GM21447 (cell line): ENCODE measurements around the gene ELMOD3.
"Not testable (repeated sequence)": the region's sequence is repeated elsewhere in the genome, so short reads cannot be mapped to it uniquely, and the experiment has no call there.

Experiments used
- ATAC-seq: cut with Tn5 transposase; IDR thresholded peaks from one replicate; pipeline ENCODE4 v1.9.1; 2021; ENCODE audit not compliant: unreplicated experiment

Gene ELMOD3

DNA sequence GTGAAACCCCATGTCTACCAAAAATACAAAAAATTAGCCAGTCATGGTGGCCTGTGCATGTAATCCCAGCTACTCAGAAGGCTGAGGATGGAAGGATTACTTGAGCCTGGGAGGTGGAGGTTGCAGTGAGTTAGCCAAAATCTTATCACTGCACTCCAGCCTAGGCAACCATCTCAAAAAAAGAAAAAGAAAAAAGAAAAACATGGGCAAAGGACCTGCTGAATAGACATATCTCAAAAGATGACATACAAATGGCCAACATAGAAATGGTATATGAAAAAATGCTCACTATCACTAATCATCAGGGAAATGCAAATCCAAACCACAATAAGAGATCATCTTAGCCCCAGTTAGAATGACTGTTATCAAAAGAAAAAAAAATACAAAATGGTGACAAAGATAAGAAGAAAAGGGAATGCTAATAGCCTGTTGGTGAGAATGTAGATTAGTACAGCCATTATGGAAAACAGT, 25.4 kb upstream of the ELMOD3 start:
- no peak for ATAC-seq

DNA sequence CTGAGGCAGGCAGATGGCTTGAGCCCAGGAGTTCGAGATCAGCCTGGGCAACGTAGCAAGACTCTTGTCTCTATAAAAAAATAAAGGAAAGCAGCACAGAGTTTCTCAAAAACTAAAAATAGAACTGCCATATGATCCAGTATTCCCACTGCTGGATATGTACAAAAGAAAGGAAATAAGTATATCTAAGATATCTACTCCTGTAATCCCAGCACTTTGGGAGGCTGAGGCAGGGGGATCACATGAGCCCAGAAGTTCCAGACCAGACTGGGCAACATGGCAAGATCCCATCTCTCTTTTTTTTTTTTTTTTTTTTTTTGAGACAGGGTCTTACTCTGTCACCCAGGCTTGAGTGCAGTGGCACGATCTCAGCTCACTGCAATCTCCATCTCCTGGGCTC, 24.9 kb upstream of the ELMOD3 start:
- not testable (repeated sequence) for ATAC-seq

DNA sequence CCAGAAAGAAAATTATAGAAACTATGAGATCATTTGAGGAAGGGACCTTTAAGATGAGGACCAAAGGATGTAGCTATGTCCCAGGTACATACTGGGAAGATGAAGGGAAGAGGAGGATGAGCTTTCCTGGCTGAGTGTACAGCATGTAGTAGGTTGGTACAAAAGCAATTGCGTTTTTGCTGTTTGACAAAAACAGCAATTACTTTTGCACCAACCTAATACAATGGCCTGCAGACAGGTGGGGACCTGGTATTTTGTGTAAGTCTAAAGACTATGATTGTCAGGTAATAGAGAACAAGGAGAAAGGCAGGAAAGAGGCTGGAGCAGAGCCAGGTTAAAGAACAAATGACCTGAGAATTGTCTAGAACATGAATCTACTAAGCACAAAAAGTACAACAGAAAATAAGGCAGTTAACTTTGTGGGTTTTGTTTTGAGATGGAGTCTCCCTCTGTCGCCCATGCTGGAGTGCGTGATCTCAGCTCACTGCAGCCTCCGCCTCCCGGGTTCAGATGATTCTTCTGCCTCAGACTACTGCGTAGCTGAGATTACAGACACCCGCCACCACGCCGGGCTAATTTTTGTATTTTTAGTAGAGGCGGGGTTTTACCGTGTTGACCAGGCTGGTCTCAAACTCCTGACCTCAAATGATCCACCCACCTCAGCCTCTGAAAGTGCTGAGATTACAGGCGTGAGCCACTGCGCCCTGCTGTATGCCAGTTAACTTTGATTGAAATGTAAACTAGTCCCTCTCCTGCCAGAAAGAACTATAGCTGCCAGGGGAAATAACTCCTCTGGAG, 23.5 kb upstream of the ELMOD3 start:
- no peak for ATAC-seq

DNA sequence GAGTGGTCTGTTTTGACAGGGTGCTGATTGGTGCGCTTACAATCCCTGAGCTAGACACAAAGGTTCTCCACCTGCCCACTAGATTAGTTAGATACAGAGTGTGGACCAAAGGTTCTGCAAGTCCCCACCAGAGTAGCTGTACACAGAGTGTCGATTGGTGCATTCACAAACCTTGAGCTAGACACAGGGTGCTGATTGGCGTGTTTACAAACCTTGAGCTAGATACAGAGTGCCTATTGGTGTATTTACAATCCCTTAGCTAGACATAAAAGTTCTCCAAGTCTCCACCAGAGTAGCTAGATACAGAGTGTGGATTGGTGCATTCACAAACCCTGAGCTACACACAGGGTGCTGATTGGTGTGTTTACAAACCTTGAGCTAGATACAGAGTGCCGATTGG, 20.7 kb upstream of the ELMOD3 start:
- ATAC-seq = not testable (repeated sequence)

DNA sequence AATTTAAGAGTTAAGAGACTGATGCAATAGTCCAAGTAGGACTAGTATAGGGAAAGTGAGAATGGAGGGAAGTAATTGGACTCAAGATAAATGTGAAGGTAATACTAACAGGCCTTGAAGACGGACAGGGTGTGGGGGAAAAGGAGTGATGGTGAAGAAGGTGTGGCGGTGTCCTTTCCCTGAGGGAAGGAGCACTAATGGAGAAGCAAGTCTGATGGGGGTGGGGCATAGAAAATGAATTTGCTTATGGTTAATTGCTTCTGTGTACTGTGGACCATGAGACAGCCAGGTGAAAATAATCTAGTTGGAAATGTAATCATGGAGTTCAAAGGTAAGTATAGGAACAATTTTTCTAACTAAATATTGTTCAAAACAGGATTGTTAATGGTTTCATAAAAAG, 19.6 kb upstream of the ELMOD3 start:
- ATAC-seq = no peak

DNA sequence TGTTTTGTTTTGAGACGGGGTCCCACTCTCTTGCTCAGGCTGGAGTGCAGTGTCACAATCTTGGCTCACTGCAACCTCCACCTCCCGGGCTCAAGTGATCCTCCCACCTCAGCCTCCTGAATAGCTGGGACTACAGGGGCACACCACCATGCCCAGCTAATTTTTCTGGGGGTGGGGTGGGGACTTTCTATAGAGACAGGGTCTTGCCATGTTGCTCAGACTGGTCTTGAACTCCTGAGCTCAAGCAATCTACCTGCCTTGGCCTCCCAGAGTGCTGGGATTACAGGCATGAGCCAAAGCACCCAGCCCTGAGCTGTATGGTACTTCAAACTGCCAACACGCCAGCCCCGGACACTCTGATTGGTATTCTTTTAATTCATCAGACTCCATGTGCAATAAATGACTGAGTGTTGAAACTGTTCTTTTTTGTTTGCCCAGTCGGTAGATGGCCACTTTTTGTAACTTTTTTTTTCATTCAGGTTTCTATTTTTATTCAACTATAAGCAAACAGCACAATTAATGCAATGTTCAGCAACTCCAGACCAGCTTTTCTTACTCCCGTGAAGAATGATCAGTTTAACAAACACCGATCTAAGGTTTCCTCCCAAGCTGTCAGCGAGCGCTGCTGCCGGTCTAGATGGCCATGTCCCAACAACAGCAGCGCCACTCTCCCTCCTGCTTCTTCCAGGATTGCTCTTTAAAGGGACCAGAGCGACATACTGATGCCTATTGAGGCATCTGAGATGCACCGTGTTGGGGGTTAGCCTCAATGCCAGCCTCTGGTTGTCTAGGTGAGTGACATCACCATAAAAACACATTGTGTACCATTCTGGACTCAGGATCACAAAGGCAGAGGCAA, 14.3 kb upstream of the ELMOD3 start:
- ATAC-seq = no peak

DNA sequence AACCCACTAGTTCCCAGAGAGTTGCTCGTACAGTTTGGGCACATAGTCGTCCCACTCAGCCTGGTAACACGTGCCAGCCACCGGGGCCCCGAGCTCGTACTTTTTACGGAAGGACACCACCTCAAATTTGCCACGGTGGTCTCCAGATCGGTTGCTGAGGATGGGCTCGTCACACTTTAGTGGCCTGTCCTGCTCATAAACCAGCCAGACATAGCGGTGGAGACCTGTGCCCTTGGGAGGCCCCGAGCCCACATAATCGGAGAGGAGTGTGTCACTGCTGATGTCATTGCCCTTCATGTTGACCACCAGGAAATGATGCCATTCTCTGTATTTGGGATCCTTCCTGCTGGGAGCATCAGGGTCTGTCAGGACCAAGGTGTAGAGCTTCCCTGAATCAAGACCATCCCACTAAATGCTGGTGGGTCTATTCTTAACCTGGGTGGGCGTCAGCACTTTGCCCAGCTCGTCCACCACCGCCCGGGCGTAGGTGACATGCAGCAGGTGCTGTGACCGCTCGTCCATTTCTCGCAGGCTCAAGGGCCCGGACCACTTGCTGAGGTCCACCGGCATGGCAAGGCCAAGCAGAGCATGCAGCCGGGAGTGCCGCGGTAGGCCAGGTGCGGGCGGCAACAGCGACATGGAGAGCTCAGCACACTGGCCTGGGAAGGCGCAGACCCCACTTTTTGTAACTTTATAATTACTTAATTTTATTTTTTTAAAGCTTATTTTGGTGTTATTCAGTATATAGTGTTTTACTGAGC, 13.1 kb upstream of the ELMOD3 start:
- no peak for ATAC-seq

DNA sequence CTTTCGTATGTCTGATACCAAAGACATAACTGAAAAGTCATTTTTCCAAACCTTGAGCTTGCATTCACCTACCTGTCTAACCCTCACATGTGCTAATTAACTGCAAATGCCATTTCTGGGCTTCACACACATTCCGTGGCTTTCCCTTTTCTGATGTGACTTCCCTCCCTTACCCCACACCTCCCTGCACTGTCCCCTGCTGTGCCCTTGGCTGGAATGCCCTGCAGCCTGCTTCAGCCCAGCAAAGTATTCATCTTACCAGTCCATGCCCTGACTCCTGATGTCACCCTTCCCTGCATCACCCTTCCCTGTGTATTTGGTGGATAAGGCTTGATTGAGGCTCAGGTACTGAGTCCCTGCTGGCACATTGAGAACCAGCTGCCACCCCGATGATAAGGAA, 12.4 kb upstream of the ELMOD3 start:
- ATAC-seq = no peak

DNA sequence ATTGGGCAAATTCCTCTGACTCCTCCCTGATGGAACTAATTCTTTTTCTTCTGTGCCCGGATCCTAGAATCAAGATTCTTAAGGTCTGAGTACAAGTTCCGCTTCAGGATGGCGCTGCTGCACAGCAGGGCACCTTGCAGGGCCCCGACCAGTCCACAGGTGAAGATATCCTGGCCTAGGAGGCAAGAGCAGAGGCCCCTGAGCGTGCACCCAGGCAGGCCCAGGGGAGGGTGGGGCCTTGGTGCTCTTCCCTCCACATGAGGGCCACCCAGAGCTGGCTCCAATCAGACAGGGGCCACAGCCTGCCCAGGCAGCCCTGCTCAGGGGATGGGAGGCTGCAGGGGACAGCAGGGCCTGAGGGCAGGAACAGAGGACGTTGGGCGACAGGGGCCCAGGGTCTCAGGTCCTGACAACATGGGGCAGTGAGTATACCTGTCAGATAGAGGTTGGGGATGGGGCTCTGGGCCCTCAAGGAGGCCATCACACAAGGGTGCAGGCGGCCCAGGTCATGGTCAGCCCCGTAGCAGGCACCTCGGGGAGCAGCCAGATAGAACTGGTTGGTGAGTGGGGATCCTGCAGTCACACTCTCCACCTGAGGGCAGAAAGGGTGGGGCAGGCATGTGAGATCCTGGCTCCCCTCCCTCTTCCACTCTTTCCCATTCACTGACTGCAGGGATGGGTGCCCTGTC, 11.2 kb upstream of the ELMOD3 start:
- not testable (repeated sequence) for ATAC-seq

DNA sequence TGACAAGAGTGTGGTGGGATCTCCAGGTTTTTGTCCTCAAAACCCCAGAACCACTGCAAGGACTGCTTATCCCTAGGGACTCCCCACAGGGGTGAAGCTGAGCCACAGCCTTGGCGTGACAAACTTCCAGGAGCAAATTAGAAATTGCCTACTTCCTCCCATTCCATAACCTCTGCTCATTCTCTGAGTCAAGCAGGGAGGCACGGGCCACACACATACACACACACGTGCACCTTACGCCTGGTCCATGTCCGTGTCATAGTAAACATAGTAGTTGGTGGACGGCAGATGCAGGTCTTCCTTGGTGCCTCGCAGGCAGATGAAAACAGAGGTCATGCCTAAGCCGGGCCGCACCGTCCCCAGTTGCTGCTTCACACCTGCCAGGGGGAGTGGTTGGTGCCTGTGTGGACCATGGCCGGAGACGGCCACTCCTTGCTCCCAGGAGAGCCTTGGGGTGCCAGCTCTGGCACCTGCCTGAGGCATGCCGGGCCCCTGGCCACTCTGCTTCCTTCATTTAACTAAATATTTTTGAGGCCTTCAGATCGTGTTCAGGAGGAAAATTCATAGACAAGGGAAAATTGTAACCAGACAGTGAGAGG, 10.1 kb upstream of the ELMOD3 start:
- no peak for ATAC-seq

DNA sequence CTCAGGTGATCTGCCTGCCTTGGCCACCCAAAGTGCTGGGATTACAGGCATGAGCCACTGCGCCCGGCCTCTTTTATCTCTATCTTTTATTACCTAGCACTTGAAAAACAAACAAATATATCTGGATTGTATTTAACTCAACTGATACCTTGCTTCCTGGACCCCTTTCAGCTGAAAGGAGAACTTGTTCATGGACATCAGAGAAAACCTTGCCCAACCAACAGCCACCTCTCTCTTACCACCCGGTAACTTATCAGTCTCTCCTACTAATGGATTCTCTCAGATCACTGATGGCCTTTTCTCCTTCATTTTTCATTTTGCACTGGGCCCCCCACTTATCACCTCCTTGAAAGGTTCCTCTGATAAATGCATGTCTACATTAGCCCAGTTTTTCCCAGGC, 7.0 kb upstream of the ELMOD3 start:
- ATAC-seq = no peak

DNA sequence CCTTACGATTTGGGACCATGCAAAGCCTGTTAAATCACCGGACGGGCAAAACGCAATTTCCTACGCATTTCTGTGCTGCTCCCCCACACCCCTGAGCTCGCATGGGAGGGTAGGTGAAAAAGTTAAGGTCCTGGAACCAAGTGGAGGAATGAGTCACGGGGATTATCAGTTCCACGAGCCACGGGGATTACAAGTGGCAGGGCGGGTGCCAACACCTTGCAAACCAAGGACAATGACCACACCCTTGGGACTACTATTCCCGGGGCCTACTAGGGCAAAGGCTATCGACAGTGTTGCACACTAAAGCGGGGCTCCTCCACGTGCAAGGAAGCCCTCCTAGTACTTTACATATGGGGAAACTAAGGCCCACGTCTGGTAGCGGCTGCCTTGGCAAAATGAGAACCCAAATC, 688 bp upstream of the ELMOD3 start:
- ATAC-seq = peak; percentile 12

DNA sequence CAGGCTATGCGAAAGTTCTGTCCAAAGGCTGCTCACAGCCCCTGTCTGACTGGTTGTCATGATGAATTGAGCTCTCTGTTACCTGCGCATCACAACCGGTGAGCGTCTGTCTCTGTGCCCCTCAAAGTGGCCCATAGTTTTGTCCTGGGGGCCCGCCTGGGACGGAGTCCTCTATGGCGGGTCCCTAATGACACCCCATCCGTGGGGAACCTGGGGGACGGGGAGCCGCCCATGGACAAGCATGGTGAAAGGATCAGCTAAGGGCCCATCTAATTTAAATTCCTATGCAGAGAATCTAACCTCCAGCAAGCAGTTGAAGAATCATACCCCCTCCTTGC, 473 bp downstream of the ELMOD3 start:
- ATAC-seq = peak; percentile 3

DNA sequence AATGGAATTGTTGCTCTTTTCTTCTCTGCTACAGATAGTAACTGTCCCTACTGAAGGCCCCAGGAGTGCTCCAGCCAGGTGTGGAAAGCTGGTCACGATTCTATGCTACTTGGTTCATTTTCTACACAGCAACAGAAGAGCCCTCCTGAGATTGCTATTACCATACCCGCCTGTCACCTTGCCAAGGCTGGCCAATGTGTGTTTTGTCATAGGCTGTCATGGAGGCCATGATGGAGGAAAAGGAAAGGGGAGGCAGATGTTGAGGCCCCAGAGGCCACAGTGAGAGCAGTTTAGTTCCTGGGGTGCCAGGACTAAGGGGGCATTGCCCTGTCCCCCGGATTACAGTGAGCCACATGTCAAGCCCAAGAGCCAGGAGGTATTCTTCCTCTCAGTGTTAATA, 952 bp downstream of the ELMOD3 start:
- ATAC-seq = no peak

DNA sequence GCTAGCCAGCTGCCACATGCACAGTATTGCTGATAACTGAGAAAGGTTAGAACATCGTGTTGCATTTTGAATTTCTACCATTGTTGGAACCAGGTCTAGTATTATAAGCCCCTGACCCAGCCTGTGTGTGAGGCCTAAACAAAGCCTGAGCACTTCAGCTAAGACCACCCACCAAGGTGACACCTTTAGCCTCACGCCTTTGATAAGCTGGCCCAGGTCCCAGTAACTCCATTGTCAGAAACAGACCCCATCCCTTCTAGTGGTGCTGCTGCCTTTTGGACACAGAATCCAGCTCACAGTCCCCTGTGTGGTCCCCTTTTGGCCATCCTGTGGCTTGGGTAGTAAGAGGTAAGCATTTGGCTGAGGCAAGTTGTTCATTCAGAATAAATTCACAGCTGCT, 1.6 kb downstream of the ELMOD3 start:
- no peak for ATAC-seq

DNA sequence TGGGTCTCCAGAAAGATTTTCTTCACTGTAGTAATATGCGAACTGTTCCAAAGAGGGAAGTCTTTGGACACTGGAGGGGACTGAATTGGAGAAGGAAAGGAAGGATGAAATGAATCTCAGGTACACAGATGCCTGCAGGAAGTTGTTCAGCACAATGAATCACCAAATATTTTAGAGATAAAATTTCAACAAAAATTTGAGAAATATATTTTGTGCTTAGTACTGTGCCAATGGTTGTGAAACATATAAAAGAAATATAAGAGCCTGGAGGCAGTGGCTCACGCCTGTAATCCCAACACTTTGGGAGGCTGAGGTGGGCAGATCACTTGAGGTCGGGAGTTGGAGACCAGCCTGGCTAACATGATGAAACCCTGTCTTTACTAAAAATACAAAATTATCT, 3.2 kb downstream of the ELMOD3 start:
- ATAC-seq = no peak

DNA sequence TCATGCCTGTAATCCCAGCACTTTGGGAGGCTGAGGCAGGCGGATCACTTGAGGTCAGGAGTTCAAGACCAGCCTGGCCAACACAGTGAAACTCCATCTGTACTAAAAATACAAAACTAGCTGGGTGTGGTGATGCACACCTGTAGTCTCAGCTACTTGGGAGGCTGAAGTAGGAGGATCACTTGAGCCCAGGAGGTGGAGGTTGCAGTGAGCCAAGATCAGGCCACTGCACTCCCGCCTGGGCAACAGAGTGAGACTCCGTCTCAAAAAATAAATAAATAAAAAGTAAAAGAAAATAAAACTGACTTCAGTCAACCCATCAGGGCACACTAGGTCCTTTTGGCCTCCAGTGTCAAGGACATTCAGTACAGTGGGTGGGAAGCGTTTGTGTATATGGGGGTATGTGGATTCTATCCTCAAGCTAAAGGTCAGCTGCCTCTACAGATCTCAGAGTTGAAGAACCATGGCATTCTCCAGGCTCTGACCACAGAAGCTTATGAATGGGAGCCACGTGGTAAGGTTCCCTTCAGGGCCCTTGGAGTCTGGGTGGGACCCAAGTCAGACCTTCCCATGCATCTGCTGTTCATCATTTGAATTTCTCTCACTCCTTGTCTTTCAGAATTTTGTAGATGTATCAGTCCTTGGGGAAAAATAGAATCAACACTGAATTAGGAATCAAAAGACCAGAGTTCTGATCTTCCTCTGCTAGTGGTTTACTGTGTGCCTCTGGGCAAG, 8.3 kb downstream of the ELMOD3 start:
- ATAC-seq = not testable (repeated sequence)

DNA sequence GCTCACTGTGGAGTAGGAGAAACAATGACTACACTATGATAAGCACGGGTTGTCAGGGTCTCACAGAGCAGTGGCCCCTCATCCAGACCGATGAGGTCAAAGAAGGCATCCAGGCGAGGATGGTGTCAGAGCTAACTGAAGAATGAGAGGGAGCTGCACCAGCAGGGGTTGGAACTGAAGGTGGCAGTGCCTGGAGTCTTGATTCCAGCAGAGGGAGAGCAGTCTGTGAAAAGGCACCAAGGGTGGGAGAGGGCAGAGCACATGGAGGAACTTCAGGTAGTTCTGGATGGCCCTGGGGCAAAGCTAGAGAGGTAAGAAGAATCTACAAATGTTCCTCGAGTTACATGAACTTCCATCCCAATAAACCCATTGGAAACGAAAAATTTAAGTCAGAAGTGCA, 12.6 kb downstream of the ELMOD3 start:
- no peak for ATAC-seq

DNA sequence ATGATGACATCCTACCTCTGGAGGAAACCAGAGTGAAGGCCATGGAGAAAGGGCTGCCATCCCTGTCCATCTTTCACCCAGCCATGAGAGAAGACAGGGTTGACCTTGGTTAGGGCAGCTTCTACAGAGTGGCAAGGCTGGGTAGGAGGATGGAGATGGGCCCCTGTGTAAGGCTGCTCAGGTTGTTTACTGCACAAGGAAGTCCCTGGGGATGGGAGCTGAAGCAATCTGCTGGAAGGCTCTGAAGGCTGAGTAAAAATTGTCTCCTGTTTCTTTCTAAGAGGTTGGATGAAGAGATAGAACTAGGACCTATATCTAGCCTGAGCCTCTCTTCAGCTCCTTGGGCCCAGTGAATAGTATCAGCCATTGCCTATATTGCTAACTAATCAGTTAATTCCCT, 14.4 kb downstream of the ELMOD3 start:
- no peak for ATAC-seq

DNA sequence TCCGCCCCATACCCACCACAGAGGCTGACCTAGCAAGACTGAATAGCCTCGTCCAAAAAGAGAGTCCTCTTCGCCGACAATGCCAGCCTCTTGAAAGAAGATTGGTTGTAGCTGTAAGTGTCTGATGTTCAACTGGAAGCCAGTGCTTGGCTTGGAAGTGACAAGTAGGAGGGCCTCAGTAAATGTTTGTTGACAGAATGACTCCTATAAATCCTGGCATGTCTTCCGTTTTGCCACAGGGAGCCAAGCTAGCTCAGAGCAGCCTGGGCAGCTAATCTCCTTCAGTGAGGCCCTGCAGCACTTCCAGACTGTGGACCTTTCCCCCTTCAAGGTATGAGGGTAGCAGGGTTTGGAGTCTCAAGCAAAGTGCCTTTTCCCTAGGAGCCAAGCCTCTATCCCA, 14.9 kb downstream of the ELMOD3 start:
- ATAC-seq = no peak
